Activated T-cell treated with anti-CD3 and anti-CD28 coated beads, Interleukin-2, amount 50 U/mL, for 48 hours (primary cell): ENCODE results near the gene INSR.
A peak's percentile ranks its signal among the peaks of the same experiment; 100 is the strongest.

Experiments
- DNase-seq, 2 experiments: peaks; one replicate each; pipeline ENCODE4 v3.0.0-alpha.2; 2020

Gene INSR

GRCh38 chr19:7294558-7295212, 471 bp upstream of the INSR start:
- DNase-seq: peak; percentile 48 to 50

DNA sequence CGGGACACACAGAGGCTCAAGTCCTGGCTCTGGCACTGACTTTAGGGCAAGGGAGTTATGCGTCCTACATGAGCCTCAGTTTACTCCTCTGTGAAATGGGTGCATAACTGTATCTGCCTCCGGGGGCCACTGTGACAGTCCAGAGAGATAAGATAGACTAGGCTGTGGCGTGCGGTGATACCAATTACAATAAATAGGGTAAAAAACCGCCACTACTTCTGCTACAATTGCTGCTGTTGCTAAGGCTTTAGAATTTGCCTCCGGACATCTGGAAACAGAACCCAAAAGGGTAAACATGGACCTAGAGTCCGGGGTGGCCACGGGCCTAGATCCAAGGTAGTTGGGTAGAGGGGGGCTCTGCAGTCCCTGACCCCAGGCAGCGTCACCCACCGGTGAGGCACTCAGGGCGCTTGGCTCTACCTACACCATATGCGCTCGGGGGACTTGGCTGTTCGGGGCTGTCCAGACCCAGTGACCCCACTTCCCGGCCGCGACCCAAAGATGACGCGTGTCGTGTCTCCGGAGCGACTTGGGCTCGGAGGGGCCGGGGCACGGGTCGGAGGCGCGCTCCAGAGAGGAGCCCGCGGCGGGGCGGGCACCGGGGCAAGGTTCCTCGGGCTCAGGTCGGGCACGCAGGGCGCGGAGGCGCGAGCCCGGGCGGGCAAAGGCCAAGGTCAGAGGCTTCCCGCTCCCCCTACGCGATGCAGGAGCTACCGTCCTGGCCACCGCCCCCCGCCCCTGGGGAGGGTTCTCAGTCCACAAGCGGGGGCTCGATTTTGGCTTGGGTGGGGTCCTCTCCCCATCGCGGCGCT, 1.1 kb downstream of the INSR start:
- DNase-seq: peak; percentile 23 to 38

- DNase-seq: no peak
Observed at GRCh38 chr19:7292352-7292949, 1.8 kb downstream of the INSR start.

- no peak for DNase-seq
Observed at GRCh38 chr19:7288977-7289376, 5.2 kb downstream of the INSR start.

DNA sequence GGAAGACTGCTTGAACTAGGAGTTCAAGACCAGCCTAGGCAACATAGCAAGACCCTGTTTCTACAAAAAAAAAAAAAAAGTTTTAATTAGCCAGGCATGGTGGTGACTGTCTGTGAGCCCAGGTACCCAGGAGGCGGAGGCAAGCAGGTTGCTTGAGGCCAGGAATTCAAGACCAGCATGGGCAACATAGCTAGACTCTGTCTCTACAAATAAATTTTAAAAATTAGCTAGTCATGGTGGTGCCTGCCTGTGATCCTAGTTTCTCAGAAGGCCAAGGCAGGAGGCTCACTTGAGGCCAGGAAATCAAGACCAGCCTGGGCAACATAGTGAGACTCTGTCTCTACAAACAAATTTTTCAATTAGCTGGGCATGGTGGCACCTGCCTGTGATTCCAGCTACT, 6.1 kb downstream of the INSR start:
- no peak for DNase-seq

- DNase-seq: no peak
Observed at GRCh38 chr19:7287722-7288121, 6.5 kb downstream of the INSR start.

DNA sequence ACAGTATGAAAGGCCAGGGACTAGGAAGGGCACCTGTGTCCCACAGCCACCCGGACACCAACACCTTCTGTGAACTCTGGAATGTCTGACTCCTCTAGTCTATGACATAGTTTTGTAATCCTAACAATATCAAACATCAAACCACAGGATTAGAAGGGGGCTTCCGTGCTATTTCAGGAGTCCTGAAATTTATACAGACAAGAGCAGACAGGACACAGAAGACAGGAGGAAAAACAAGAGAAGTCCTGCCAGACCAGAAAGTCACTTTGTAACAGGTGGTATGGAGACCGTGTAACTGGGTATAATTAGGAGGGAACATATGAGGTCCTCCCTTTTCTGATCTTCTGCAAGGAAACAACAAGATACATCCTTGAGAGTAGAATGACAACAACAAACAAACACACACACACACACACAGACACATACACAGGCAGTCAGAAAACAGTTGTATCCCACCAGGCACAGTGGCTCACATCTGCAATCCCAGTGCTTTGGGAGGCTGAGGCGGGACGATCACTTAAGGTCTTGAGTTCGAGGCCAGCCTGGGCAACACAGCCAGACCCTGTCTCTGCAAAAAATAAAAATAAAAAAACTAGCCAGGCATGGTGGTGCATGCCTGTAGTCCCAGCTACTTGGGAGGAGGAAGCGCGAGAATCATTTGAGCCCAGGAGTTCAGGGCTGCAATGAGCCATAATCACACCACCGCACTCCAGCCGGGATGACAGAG, 13.1 kb downstream of the INSR start:
- no peak for DNase-seq

- DNase-seq: no peak
Observed at GRCh38 chr19:7272856-7273578, 21.2 kb downstream of the INSR start.

DNA sequence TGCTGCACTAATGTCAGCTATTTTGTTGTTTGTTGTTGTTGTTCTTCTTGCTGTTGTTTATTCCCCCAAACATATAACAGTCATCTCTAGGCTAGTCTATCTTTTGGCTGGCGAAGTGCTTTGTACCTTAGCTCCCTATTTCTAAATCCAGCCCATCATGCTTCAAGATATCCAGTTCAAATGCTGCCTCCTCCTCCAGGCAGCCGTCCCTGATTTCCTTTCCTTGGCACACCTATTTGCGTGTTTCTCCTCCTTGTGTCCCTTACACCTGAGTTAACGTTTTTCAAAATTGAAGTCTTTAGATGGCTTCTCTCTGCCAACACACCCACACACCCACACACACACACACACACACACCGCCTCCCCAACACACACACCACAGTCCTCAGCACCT, 25.5 kb downstream of the INSR start:
- no peak for DNase-seq

DNA sequence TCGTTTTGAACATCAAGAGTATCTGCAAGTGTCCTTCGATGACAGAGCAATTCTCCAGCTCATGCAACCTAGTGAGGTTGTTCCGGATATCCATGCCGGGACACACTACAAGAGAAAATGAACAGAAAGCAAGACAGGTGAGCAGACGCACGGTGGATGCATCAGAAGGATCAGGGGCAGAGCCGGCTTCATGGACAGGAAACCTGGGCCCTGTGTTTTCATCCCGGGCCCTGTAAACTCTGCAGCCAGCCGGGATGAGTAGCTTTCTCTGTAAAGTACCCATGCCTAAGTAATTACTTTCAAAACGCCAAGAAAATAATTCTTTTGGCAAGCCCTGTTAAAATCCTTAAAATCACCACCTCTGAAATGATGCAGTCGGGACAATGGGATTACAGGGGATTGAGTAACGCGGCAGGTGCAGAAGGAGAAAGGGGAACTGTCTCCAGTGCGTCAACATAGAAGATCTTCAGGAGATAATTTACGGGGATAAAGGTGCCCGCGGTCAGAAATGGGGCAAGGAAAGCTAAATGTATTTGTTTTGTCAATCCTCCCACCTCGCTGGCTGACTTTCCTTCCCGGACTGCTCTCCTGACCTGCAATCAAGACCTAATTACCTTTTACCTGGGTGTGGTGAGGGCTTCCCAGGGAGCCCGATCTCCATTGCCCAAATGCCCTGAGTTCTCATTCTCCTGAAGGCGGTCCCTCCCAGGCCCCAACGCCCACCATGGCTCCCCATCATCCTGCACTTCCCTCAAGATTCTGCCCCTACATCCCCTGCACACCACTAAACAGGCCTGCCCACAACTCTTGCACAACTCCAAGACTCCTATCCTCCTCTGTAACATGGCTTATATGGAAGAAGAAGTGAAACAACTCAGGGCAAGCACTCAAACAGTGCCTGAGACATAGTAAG, 26.2 kb downstream of the INSR start:
- no peak for DNase-seq

DNA sequence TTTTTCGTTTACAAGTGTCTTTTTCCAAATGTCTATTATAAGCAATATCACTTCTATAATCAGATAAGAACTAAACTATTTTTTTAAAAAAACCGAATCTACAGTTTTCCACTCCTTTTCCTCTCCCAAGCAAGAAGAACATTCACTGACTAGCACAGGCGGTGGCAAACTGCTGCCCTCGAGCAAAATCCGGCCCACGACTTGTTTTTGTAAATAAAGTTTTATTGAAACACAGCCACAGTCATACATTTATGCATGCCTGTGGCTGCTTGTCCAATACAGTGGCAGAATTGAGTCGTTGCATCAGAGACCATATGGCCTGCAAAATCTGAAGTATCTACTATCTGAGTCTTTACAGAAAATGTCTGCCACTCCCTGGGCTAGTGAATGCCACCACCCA, 27.4 kb downstream of the INSR start:
- no peak for DNase-seq

GRCh38 chr19:7265963-7266362, 28.3 kb downstream of the INSR start:
- DNase-seq: no peak

DNA sequence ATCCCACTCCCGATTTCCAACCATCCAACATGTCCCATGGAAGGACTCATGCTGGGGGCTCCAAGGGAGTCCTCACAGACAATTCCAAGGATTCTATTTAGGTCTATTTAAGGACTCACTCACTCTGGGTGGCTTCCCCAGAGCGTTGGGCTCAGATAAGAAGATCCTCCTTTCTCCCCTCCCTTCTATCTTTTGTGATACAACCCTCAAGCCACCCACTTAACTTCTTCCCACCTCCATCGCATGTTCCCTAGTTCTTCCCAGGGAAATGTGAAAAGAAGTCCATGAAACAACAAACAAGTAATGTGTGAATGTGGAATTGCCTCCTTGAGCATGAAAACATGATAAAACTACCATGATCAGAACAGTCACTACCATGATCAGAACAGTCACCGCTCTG, 29.4 kb downstream of the INSR start:
- no peak for DNase-seq

- no peak for DNase-seq
Observed at GRCh38 chr19:7263521-7263920, 30.7 kb downstream of the INSR start.

DNA sequence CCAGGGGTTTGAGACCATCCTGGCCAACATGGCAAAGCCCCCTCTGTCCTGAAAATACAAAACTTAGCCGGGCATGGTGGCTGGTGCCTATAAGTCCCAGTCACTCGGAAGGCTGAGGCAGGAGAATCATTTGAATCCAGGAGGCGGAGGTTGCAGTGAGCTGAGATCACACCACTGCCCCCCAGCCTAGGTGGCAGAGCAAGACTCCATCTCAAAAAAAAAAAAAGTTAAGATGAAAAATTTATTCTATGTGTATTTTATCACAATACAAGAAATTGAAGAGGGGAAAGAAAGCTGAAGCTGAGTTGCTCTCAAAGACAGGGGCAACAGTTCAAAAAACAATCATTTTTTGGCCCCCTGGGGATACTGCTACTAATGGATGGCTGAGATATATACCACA, 31.1 kb downstream of the INSR start:
- DNase-seq: no peak

DNA sequence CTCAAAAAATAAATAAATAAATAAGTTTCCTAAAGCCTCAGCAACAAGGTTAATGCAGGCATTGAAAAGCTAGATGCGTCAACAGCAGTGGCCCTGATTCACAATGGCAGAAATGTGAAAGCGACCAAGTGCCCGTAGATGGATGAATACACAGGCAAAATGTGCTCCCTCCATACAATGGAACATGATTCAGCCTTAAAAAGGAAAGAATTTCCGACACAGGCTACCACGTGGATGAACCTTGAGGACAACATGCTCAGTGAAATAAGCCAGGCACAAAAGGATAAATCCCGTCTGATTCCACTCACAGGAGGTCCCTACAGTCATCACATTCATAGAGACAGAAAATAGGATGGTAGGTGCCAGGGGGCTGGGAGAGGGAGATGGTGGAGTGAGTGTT, 31.7 kb downstream of the INSR start:
- DNase-seq: no peak

DNA sequence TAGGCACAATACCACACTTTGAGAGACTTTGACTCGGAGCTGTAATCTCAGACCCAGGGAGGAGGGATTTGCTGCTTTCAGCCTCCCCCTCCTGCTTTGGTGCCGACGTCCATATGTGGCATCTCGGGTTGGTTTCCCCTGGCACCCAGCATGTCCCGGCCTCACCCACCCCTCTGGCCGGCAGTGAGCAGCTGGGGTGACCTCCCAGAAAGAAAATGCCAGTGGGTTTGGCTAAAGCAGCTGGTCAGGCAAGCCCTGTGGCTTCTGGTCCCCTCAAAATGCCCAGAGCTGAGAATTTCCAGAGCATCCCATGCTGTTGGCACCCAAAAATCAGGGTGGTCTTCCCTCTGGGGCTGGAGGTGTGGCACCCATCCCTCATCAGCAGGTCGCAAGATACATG, 34.1 kb downstream of the INSR start:
- DNase-seq: no peak

- no peak for DNase-seq
Observed at GRCh38 chr19:7258840-7259395, 35.3 kb downstream of the INSR start.

DNA sequence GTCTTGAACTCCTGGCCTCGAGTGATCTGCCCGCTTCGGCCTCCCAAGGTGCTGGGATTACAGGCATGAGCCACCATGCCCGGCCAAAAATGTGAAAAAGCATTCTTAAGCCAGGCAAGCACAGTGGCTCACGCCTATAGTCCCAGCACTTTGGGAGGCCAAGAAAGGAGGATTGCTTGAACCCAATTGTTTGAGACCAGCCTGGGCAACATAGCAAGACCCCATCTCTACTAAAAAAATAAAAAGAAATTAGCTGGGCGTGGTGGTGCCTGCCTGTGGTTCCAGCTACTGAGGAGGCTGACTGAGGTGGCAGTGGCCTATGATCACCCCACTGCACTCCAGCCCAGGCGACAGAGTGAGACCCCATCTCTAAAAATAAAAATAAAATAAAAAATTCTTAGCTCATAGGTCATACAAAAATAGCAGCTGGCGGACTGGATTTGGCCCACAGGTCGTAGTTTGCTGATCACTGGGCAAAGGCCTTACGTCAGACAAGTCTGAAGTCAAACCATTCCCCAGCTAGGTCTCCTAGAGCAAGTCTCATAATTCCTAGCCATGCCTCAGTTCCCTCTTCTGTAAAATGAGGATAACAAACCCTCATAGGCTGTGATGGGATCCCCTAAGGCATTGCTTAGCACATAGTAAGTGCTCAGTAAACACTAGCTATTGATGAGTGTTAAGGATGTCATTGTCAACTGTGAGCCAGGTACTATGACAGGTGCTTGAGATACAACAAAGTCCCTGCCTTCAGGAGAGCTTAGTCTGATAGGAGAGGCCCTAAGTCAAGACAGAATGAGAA, 36.0 kb downstream of the INSR start:
- no peak for DNase-seq
